NAMALWA (cell line): Measurements from ENCODE around the gene DTHD1.

Source experiments
- DNase-seq: peaks from one replicate; pipeline ENCODE4 v3.0.0-alpha.2; 2015; ENCODE audit warnings: low spot score

The DTHD1 gene

GRCh38 chr4:36313703-36314102 lies 32.3 kb downstream of the DTHD1 start:
- DNase-seq, result peak; percentile 7

DNA sequence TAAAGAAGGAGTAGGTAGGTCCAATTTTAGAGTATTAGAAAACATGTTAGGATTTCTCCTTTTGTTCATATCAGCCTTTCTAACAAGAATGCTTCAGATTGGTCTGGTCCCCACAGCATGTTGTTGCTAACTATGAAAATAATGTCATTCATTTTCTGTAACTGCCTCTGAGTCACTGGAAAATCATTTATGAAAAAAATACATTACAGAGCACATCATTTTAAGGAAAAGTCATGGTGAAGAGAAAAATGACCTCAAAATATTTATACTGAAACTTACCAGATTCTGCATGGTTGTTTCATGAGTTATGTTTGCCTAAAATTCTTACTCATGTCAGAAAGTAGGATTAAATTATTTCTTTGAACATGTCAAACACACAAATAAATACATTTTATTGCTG lies 35.2 kb downstream of the DTHD1 start:
- no peak for DNase-seq

GRCh38 chr4:36317721-36318120 lies 36.3 kb downstream of the DTHD1 start:
- no peak for DNase-seq

DNA sequence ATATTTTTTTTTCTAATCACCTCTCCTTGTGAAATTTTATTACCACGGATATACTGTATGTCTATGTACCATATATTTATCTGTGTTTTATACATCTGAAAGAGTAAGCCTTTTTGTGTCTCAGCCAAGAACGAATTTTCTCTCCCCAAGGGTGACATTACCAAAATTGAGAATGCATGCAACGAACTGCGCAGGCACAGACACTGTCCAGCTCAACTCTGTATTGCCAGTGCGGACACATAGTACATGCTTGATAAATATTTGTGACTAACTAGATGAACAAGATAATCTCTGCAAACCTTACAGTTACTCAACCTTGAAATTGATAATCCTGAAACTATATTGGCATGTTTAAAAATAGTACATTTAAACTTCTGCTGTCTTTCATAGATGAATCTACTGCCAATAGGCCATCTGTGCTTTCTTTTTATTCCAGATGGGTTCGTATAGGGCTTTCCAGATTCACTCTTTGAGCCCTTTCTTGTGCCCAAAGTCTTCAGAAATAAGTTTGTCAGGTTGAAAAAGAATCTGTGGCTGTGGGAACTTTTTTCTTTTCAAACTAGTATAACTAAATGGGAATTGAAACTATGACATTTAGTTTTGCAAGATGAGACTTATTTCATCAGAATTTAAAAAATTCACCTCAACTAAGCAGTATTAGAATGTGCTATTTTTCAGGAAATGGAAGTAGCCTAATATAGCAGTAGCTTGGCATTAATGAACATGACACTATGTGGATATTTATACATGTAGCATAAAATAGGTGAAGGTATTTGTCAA lies 38.9 kb downstream of the DTHD1 start:
- DNase-seq, result no peak

GRCh38 chr4:36321176-36321575 lies 39.8 kb downstream of the DTHD1 start:
- DNase-seq, result no peak

- no peak for DNase-seq
Observed at GRCh38 chr4:36322921-36323354, 41.5 kb downstream of the DTHD1 start.

- no peak for DNase-seq
Observed at GRCh38 chr4:36323816-36324419, 42.5 kb downstream of the DTHD1 start.

GRCh38 chr4:36324808-36325207 lies 43.4 kb downstream of the DTHD1 start:
- DNase-seq, result no peak

- peak; percentile 49 for DNase-seq
Observed at GRCh38 chr4:36325499-36325898, 44.1 kb downstream of the DTHD1 start.

DNA sequence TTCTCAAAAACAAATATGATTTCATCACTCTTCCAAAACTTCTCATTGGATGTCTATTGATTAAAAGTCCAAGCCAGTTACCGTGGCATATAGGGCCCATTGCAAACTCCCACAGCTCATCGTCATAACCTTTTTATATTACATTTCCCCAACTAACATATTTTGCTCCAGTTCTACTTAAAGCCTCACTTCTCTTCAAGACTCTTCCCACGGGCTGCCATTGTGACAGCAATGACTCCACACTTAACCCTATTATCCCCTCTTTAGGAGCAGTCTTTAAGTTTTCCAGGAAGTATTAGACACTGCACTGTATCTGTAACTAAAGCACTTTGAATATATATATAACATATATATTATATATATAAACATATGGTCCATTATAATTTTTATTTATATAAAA lies 44.5 kb downstream of the DTHD1 start:
- no peak for DNase-seq

GRCh38 chr4:36326476-36327029 lies 45.1 kb downstream of the DTHD1 start:
- DNase-seq, result no peak

GRCh38 chr4:36327400-36327799 lies 46.0 kb downstream of the DTHD1 start:
- no peak for DNase-seq

GRCh38 chr4:36328130-36328529 lies 46.7 kb downstream of the DTHD1 start:
- no peak for DNase-seq

DNA sequence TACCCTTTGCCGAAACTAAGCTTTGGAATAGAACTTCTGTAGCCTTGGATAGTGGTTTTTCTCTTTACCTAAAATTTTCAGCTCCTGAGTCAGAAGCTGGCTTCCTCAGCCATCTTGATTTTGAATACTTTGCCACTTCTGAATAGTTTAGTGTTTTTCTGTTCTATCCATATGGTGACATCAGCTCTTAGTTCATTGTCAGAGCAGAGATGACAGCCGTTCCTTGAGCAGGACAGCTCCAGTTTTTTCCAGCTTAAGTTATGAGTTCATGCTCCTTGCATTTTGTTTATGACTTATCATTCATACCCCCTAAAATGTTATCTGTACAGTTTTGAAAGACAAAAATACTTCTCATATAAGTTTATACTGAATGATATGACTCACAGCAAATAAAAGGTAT lies 47.8 kb downstream of the DTHD1 start:
- no peak for DNase-seq

GRCh38 chr4:36330796-36331195 lies 49.4 kb downstream of the DTHD1 start:
- no peak for DNase-seq

DNA sequence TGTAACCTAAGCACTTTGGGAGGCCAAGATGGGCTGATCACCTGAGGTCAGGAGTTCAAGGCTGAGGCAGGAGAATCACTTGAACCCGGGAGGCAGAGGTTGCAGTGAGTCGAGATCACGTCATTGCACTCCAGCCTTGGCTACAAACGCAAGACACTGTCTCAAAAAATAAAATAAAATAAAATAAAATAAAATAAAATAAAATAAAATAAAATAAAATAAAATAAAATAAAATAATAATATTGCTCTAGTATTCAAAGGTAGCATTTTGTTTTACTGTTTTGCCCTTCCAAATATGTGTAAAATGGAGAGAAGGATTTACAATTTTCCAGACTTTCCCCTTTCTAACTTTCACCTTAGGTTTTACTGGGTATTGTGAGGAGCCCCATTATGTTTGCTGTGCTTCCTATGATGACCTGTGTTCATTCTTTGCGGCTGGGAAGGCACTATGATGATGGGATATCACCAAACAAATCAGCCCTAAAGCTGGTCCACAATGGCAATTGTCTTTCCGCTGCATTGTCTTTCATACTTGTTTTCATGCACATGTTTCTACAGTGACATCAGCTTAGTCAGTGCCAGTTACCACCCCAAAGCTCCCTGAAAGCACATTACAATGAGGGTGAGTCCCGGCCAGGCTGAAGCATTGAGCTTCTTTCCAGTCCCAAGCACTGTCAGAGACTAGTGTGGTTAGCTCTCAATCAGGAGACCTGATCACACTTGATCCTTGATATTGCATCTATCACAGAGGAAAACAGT lies 50.8 kb downstream of the DTHD1 start:
- DNase-seq, result no peak

DNA sequence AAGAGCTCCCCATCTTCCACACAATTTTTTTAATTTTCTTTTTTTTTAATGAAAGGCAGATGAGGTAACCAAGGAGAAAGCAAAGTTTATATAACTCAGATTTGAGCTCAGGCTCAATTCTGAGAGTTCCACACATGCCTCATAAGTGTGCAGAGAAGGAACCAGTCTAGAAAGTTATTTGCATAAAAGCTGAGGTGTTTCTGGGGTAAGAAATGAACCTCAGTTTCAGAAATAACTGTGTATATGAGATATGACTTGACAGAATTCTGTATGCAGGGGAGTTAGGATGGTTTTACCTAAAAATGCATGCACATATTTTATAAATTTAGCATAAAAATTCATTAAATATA lies 51.3 kb downstream of the DTHD1 start:
- DNase-seq, result no peak

DNA sequence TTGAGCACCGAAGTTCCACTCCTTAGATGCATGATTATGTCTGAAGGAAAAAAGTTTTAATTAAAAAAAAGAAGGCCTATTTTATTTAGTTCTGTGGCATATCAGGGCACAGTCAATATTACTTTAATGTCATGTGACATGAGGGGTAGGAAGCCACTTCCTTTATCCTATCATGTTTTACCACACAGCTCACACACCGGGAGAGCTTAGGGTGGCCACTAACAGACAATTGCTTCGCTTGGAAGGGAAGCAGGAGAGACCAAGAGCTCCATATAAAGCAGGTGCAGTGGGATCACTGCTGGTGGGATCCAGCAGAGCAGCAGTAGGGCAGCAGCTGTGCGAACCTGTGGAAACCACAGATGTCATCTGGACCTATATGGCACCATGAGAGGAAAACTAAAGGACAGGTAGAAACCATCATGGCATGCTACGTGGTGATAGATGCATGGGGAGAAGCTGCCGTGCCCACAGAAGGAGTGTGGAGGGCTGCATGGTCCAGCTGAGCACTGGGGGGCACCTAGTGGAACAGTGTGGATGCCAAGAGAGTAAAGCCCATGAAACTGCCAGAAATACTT lies 52.0 kb downstream of the DTHD1 start:
- no peak for DNase-seq

DNA sequence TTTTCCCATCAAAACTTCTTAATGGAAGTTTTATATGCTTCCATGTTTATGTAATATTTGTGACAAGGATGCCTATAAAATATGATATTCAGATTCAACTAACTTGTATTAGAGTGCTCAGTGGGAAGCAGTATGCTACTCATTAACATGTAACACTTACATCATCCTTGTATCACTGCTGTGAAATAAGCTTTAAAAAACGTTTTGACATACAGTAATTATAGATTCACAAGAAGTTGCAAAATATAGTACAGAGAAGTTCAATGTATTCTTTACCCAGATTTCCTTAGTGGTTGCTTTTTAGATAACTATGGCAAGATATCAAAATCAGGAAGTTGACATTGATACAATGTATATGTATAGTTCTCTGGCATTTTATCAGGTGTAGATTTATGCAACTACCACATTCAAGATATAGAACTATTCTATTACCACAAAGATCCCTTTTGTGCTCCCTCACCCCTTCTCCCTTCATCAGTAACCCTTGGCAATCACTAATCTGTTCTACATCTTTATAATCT lies 56.3 kb downstream of the DTHD1 start:
- DNase-seq, result no peak

GRCh38 chr4:36338973-36339372 lies 57.6 kb downstream of the DTHD1 start:
- no peak for DNase-seq

GRCh38 chr4:36341936-36342335 lies 60.5 kb downstream of the DTHD1 start:
- DNase-seq, result no peak

- no peak for DNase-seq
Observed at GRCh38 chr4:36343501-36344175, 62.2 kb downstream of the DTHD1 start.
